Measurements from ENCODE around the gene ARHGEF25.

ARHGEF25 gene

DNA sequence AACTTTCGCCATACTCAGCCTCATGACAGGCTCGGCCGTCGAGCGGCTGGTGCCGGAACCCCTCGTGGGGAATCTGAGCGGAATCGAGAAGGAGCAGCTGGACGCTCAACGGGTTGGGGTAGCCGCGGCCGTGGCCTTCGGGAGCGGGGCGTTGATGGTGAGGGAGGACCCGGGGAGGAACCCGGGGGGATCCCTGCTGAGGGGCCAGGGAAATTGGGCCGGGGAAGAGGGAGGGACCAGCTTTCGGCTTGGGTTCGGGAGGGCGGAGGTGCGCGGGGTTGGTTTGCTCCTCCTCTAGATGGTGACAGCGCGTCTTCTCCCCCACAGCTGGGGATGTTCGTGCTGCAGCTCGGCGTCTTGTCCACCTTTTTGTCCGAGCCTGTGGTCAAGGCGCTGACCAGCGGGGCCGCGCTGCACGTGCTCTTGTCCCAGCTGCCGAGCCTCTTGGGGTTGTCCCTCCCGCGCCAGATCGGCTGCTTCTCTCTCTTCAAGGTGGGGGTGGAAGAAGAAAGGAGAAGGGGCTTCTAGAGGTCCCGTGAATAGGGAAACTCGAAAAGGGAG is 9.8 kb downstream of the ARHGEF25 start:
- Mint-ChIP-seq H3K27ac (peak overlapping the region; percentile 8), H3K27me3 (peaks cover 98% of the 10 kb centered on the region), H3K9me3 (no peaks in the 10 kb centered on the region), H3K36me3 (no peaks in the 10 kb centered on the region), H3K4me1 (peaks cover 43% of the 10 kb centered on the region), H3K4me3 (peak overlapping the region; percentile 73)
- ATAC-seq: no peak

DNA sequence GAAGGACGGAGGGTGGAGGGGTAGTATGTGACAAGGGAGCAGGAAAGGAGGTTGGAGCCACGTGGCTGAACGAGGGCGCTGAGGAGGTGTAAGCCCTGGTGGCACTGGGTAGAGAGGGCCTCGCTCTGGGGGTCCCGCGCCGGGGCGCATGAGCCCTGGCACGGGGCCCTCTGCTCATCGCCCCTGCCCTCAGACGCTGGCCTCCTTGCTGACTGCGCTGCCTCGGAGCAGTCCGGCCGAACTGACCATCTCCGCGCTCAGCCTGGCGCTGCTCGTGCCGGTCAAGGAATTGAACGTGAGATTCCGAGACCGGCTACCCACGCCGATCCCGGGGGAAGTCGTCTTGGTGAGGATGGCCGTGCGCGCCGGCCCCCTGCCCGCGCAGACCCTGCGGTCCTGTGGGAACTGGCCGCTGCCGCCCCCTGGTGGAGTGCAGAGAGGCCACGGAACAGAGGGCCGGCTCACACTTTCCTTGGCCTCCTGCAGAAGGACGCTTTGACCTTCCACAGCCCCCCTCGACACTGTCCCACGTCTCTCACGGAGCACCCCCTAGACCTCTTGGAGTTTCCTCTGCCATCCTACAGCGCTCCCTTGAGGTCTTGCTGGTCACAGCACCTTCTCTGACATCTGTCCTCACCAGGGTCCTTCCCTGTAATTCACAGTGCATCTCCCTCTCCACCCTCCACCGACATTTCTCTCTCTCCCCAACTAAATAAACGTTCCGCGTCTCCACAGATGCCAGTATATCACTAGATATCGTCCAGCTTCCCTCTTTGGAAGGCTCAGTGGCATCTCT is 10.5 kb downstream of the ARHGEF25 start:
- Mint-ChIP-seq H3K4me1 (peaks cover 41% of the 10 kb centered on the region), H3K27ac (no peak overlapping the region), H3K27me3 (peaks cover 98% of the 10 kb centered on the region), H3K4me3 (peak overlapping the region; percentile 73), H3K36me3 (no peaks in the 10 kb centered on the region), H3K9me3 (no peaks in the 10 kb centered on the region)
- peak; percentile 72 for ATAC-seq

DNA sequence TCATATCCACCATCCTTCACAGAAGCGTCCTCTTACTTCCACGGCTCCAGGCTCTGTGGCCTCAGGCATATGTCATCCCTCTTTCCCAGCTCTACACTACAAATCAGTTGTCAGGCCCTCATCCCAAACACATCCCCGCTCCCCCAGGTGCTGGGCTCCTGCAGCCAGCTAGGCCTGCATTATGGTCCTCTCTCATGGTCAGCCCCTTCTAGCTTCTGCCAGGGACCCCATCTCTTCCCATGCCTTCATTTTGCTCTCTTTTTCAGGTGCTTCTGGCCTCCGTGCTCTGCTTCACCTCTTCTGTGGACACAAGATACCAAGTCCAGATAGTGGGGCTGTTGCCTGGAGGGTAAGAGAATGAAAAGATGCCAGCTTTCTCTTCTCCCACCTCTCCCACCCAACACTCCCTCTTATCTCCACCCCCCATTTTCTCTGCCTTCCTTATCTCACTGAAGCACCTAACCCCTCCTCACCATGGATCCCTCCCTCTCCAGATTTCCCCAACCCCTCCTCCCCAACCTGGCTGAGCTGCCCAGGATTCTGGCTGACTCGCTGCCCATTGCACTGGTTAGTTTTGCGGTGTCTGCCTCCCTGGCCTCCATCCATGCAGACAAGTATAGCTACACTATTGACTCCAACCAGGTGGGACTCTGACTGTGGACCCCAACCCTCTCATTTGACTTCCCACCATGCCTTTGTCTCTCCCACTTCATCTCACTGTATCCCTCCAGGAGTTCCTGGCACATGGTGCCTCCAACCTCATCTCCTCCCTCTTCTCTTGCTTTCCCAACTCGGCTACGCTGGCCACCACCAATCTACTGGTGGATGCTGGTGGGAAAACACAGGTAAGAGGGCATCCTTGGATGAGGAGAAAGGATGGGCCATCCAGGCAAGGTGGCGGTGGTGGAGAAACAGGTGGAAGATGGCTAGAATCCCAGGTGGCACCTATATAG is 11.3 kb downstream of the ARHGEF25 start:
- H3K27me3 Mint-ChIP-seq: peaks cover 97% of the 10 kb centered on the region
- no peak for ATAC-seq
- no peak overlapping the region for H3K27ac Mint-ChIP-seq
- H3K4me1 Mint-ChIP-seq: peaks cover 48% of the 10 kb centered on the region
- no peaks in the 10 kb centered on the region for H3K36me3 Mint-ChIP-seq
- H3K4me3 Mint-ChIP-seq: peak overlapping the region; percentile 17
- H3K9me3 Mint-ChIP-seq: no peaks in the 10 kb centered on the region

DNA sequence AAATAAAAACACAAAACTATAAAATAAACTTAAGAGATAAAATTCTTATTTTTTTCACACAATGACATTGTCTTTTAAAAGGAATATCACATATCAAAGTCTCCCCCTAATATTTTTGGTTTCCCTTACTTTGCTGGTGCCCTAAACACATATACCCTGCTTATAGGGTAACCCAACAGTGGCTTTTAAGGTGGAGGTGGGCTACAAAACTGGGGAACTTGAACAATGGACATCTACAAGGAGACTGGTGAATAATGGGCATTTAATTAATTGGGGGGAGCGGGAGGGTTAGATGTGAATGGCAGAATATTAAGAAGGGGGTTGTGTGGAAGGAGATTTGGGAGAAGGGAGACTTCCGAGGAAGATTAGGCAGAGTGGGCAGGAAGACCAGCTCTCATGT is 12.2 kb downstream of the ARHGEF25 start:
- Mint-ChIP-seq H3K36me3 (no peaks in the 10 kb centered on the region), H3K4me1 (peaks cover 57% of the 10 kb centered on the region), H3K27me3 (peaks cover 97% of the 10 kb centered on the region), H3K27ac (no peak overlapping the region), H3K4me3 (no peak overlapping the region), H3K9me3 (no peaks in the 10 kb centered on the region)
- no peak for ATAC-seq

DNA sequence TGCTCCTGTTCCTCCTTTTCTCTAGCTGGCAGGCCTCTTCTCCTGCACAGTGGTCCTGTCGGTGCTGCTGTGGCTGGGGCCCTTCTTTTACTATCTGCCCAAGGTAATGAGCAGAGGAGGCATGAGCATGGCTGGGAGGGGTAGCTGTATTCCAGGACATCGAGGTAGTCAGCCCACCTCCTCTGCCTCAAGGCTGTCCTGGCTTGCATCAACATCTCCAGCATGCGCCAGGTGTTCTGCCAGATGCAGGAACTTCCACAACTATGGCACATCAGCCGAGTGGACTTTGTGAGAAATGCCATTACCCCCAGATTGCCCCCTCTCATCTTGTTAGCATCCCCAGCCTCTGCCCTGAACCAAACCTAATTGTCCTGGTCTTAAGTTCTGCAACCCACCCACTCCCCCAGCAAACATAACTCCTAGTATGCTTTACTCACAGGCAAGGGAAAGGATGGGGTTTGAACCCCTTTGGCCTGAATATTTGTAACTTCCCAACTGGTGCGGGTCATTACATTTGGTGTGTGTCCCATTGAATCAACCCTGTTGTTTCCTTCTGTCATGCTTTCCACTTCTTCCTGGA is 12.7 kb downstream of the ARHGEF25 start:
- Mint-ChIP-seq H3K4me3 (no peak overlapping the region), H3K9me3 (no peaks in the 10 kb centered on the region)
- ATAC-seq: no peak

DNA sequence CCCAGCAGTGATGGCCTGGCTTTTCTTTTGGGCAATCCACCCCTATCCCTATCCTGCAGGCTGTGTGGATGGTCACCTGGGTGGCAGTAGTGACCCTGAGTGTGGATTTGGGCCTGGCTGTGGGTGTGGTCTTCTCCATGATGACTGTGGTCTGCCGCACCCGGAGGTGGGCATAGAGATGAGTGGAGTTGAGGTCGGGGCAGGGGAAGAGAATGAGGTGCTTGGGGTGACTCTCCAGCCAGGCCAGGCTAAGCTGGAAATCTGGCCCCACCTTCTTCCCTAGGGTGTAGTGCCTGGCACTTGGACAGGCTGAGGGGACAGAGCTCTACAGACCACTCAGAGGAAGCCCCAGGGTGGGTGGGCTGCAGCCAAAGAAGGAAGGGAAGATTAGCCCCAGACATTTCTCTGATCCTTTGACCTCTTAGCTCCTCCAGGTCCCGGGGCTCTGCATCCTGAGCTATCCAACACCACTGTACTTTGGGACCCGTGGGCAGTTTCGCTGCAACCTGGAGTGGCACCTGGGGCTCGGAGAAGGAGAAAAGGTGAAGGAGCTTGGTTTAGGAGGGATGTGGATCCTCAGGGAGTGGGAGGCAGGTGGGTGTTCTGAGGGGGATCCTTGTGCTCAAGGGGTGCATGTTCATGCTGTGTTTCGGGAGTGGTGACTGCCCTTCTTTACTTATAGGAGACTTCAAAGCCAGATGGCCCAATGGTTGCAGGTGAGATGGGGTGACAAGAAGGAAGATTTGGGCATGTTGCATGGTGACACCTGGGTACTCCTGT is 13.4 kb downstream of the ARHGEF25 start:
- Mint-ChIP-seq H3K4me1 (peaks cover 50% of the 10 kb centered on the region), H3K36me3 (no peaks in the 10 kb centered on the region), H3K27ac (no peak overlapping the region), H3K4me3 (no peak overlapping the region), H3K9me3 (no peaks in the 10 kb centered on the region), H3K27me3 (peaks cover 97% of the 10 kb centered on the region)
- no peak for ATAC-seq

More for the DNA sequence above, 12.7 kb downstream of the ARHGEF25 start:
- H3K36me3 Mint-ChIP-seq: no peaks in the 10 kb centered on the region
- H3K27ac Mint-ChIP-seq: no peak overlapping the region
- peaks cover 57% of the 10 kb centered on the region for H3K4me1 Mint-ChIP-seq
- H3K27me3 Mint-ChIP-seq: peaks cover 97% of the 10 kb centered on the region

DNA sequence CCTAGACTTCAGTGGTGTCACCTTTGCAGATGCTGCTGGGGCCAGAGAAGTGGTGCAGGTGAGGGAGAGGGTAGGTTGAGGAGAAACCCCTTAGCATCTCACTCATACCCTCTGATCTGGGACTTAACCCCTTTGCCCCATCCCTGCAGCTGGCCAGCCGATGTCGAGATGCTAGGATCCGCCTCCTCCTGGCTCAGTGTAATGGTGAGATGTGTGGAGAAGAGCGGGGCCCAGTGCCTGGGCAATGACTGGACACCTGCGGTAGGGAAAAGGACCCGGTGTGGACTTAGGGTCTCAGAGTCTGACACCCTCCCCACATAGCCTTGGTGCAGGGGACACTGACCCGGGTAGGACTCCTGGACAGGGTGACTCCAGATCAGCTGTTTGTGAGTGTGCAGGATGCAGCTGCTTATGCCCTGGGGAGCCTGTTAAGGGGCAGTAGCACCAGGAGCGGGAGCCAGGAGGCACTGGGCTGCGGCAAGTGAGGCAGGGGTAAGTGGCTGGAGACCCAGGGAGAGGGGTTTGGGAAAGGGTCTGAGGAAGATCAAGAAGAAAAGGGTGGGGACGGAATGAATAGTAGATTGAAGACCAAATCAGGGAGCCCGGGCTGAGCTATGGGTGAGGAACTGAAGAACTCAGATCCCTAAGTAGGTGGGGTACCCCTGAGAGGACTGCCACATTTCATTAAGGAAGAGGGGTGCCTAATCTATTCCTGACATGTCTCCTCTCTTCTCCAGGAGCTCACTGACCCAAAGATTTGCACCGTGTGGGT is 14.2 kb downstream of the ARHGEF25 start:
- Mint-ChIP-seq H3K27me3 (peaks cover 99% of the 10 kb centered on the region), H3K36me3 (no peaks in the 10 kb centered on the region), H3K27ac (no peak overlapping the region), H3K9me3 (no peaks in the 10 kb centered on the region), H3K4me1 (peaks cover 44% of the 10 kb centered on the region), H3K4me3 (no peak overlapping the region)
- ATAC-seq: no peak

DNA sequence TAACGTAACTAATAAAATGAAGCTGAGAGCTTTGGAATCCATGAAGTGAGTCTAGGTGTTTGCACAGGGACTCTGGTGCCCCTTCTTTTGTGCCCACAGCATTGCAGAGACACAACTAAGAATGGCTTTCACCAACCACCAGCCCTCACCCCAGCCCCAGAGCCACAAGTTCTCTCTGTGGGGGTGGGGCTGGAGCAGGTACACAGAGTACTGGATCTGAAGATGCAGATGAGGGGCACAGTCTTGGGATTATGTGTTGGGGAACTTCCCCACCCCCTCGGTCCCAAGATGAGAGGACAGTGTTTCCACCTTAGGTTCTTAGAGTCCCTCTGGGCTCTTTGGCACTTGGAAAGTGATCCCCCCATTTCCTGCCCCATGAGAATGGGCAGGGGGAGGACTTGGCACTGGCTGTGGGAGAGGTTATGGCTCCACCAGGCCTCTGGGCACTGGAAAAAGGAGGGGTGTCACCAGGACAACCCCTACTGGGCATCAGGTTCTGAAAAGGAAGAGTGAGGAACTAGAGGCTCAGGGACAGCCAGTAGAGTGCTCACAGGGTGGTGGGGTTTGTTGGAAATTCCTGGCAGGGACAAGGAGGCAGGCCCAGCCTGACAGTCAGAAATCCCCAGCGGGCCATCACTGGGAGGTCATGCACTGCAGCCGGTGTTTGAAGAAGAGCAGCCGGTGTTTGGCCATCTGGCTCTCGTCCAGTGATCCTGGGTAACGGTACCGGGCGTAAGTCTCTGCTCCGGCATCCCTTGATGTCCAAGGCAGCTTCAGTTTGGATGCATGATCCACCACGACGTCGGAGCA is 15.1 kb downstream of the ARHGEF25 start:
- H3K4me1 Mint-ChIP-seq: peaks cover 35% of the 10 kb centered on the region
- no peak overlapping the region for H3K4me3 Mint-ChIP-seq
- no peak overlapping the region for H3K27ac Mint-ChIP-seq
- no peaks in the 10 kb centered on the region for H3K36me3 Mint-ChIP-seq
- ATAC-seq: no peak
- H3K27me3 Mint-ChIP-seq: peaks cover 99% of the 10 kb centered on the region
- H3K9me3 Mint-ChIP-seq: no peaks in the 10 kb centered on the region

DNA sequence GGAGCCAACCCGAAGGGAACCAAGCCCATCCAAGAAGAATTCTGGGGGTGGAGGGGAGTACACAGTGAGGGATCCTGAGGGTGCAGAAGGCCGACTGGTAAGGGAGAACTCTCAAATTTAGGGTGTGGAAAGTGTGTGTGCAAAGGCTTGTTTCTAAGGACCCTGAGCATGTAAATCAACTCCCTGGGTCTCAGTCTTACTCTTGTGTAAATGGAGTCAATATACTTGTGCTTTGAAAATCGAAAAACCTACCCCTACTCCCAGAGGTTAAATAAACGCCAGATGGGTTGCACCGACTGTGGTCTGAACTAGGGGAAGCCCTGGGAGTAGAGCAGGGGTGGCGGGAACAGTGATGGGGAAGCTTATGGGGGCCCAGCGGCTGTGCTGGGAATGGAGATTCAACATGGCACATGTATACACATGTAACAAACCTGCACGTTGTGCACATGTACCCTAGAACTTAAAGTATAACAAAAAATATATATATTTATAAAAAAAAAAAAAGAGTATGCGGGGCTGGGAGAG is 15.7 kb downstream of the ARHGEF25 start:
- Mint-ChIP-seq H3K9me3 (no peaks in the 10 kb centered on the region), H3K27me3 (peaks cover 99% of the 10 kb centered on the region), H3K4me1 (peaks cover 34% of the 10 kb centered on the region), H3K36me3 (no peaks in the 10 kb centered on the region), H3K4me3 (no peak overlapping the region), H3K27ac (no peak overlapping the region)
- no peak for ATAC-seq

DNA sequence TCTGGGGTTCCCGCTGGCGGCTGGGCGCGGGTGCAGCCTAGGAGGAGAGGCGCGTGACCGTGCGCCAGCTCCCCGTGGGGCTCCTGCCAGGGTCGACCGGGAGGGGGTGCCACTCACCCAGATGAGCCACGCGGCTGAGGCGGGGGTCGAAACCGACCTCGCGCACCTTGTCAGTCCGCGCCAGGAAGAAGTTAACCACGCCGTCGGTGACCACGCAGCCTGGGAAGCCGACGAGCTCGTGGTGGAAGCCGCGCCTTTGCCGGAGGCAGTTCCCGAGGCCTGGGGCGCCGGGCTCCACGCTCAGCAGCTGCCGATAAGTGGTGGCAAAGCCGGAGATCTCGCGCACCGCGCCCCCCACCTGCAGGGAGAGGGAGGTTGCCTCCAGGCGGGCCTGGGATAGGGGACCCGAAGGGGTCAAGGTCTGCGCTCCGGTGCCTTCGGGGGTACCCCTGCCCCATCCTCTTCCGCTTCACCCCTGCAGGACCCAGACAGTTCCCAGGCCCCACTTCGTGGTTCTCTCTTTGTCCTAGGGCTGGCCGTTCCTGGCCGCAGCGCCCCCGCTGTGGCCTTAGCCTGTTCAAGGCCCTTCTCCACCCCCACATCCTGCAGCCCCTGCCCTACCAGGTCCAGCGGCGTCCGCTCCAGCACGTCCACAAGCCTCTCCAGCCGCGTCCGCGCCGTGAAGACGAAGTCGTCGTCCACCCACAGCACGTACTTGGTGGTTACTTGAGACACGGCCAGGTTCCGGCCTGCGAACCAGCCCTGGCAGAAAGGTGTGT is 16.5 kb downstream of the ARHGEF25 start:
- Mint-ChIP-seq H3K4me3 (no peak overlapping the region), H3K27me3 (peaks cover 99% of the 10 kb centered on the region), H3K9me3 (no peaks in the 10 kb centered on the region), H3K4me1 (peaks cover 36% of the 10 kb centered on the region), H3K27ac (no peak overlapping the region), H3K36me3 (no peaks in the 10 kb centered on the region)
- no peak for ATAC-seq

DNA sequence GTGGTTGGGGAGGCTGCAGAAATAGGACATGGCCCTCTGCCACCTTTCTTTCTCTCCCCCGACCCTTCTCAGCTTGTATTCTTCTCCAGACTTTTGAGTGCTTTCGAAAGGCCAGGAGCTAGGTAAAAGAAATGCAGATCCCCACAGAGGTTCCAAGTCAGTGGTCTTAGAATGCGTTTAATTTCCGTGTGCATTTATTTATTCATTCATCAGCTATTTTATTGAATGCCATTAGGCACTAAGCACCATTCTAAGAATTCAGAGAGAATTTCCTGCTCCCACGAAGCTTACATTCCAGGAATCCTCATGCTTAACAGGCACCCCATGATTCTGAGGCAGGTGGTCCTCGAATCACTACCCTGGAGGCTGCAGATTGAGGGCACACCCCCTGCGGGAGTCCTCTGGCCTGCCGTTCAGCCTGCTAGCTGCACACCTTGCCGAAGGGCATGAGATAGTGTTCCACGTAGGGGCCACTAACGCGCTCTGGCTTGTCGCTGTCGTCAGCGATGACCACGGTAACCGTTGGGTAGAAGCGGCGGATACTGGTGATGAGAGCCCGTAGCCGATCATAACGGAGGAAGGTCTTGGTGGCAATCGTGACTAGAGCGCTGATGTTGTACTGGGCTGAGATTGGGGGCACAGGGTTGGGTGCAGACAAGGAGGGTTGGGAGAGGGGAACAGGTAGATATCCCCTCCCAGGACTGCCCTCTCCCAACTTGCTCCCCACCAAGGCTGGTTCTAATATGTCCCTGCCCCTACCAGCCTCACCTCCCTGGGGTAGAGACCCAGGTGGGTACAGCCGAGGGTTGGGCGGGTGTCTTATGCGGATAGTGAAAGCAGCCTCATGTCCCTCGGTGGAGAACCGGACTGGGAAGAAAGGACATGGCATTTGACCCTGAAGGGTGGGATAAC is 17.3 kb downstream of the ARHGEF25 start:
- H3K36me3 Mint-ChIP-seq: no peaks in the 10 kb centered on the region
- H3K9me3 Mint-ChIP-seq: no peaks in the 10 kb centered on the region
- no peak overlapping the region for H3K4me3 Mint-ChIP-seq
- peaks cover 96% of the 10 kb centered on the region for H3K27me3 Mint-ChIP-seq
- H3K4me1 Mint-ChIP-seq: peaks cover 41% of the 10 kb centered on the region
- no peak overlapping the region for H3K27ac Mint-ChIP-seq
- no peak for ATAC-seq
